Measurements from ENCODE around the gene TUBB3. TPM values are rescaled to one million over a fixed set of nuclear protein-coding genes. Genes with fewer than 3 reads are reported as not detected.

The TUBB3 gene
- total RNA-seq, 4 donors from 2014 or later, result 2.2 to 9.6 (median 8.0) TPM; not detected in 1

- intact Hi-C loops (cut with DNase I), result no loop called here
- Histone ChIP-seq H3K36me3 (peaks cover 0 to 34% (median 0%) of the 10 kb centered on the region in 3 donors), H3K27me3 (no peaks in the 10 kb centered on the region), H3K9me3 (no peaks in the 10 kb centered on the region), H3K4me1 (peaks cover 6 to 44% (median 22%) of the 10 kb centered on the region in 3 donors), H3K27ac (no peak overlapping the region), H3K4me3 (no peak overlapping the region)
- TF ChIP-seq POLR2A (IDR thresholded peaks at IDR 0.05), result no peak
- TF ChIP-seq CTCF (IDR thresholded peaks at IDR 0.05), result no peak
- 87 to 91% methylated on average over 6 of the region's 6 CpGs for WGBS, 2 donors
- no peak for DNase-seq
Measured at GRCh38 chr16:89969741-89970410, 46.7 kb downstream of the TUBB3 start.

GRCh38 chr16:89971495-89972243, 48.5 kb downstream of the TUBB3 start:
- peak overlapping the region; percentile 93 to 97 (median 94) for H3K27ac ChIP-seq
- H3K4me1 ChIP-seq, result peaks cover 6 to 46% (median 22%) of the 10 kb centered on the region in 3 donors
- no peak for TF ChIP-seq POLR2A (IDR thresholded peaks at IDR 0.05)
- TF ChIP-seq CTCF (IDR thresholded peaks at IDR 0.05), result no peak
- H3K27me3 ChIP-seq, result no peaks in the 10 kb centered on the region
- intact Hi-C loops (cut with DNase I), result no loop called here
- DNase-seq, result no peak
- peaks cover 0 to 19% (median 0%) of the 10 kb centered on the region in 3 donors for H3K36me3 ChIP-seq
- 69 to 77% methylated on average over 19 to 21 of the region's 42 CpGs for WGBS, 2 donors
- H3K4me3 ChIP-seq, result peak overlapping the region; percentile 68 to 90 (median 86)
- H3K9me3 ChIP-seq, result no peaks in the 10 kb centered on the region

- 0 to 4% methylated on average over 12 to 28 of the region's 104 CpGs for WGBS, 2 donors
- peak; percentile 40 for DNase-seq
- Histone ChIP-seq H3K27me3 (no peaks in the 10 kb centered on the region), H3K36me3 (peaks cover 0 to 21% (median 0%) of the 10 kb centered on the region in 3 donors), H3K4me1 (peaks cover 6 to 46% (median 22%) of the 10 kb centered on the region in 3 donors), H3K4me3 (peak overlapping the region; percentile 68 to 90 (median 86)), H3K27ac (peak overlapping the region; percentile 93 to 97 (median 94)), H3K9me3 (no peaks in the 10 kb centered on the region)
- intact Hi-C loops (cut with DNase I), result no loop called here
- TF ChIP-seq POLR2A (IDR thresholded peaks at IDR 0.05) (peak in 3 of 4 donors; percentile 60 to 92 (median 85)), CTCF (IDR thresholded peaks at IDR 0.05) (peak in 1 of 6 experiments; percentile 47)
Measured at GRCh38 chr16:89972244-89973234, 49.4 kb downstream of the TUBB3 start.

- no peak for DNase-seq
- H3K27ac ChIP-seq, result peak overlapping the region; percentile 93 to 97 (median 94)
- H3K36me3 ChIP-seq, result peaks cover 0 to 28% (median 0%) of the 10 kb centered on the region in 3 donors
- peak overlapping the region; percentile 68 to 90 (median 86) for H3K4me3 ChIP-seq
- no peaks in the 10 kb centered on the region for H3K27me3 ChIP-seq
- 11 to 16% methylated on average over 14 of the region's 14 CpGs for WGBS, 2 donors
- H3K4me1 ChIP-seq, result peaks cover 6 to 46% (median 22%) of the 10 kb centered on the region in 3 donors
- intact Hi-C loops (cut with DNase I), result no loop called here
- no peaks in the 10 kb centered on the region for H3K9me3 ChIP-seq
- no peak for TF ChIP-seq POLR2A (IDR thresholded peaks at IDR 0.05)
- no peak for TF ChIP-seq CTCF (IDR thresholded peaks at IDR 0.05)
Measured at GRCh38 chr16:89973235-89973634, 50.1 kb downstream of the TUBB3 start.
